GM12892 (cell line): ENCODE measurements around the gene FBXO34.

Source experiments
- POLR2A ChIP-seq: IDR thresholded peaks from 2 replicates; pipeline ENCODE4 v1.6.1; 2011; ENCODE audit warnings: low read depth, low read length, control low read depth
- TAF1 ChIP-seq: IDR thresholded peaks from 2 replicates; pipeline ENCODE4 v1.6.1; 2011; ENCODE audit warnings: low read depth, mild to moderate bottlenecking, control low read depth, low read length, borderline replicate concordance

GRCh38 chr14:55329999-55330710 is 58.9 kb downstream of the FBXO34 start:
- TF ChIP-seq TAF1, result no peak
- TF ChIP-seq POLR2A, result no peak
